Thyroid gland (tissue), 4 donors: ENCODE results near the gene RHOT1.

Experiments
- CTCF ChIP-seq, 6 experiments: fragments of 200-600 bp in 3 of 6; fragments of 450-650 bp in 3 of 6; sonication (generic) in 3 of 6; IDR thresholded peaks; one replicate each; pipeline ENCODE4 v1.5.1; 2016 to 2019; ENCODE audit warnings: antibody characterized with exemption in 6 of 6, mild to moderate bottlenecking in 2 of 6, inconsistent platforms in 1 of 6, moderate library complexity in 1 of 6
- POLR2A ChIP-seq, 2 donors: fragments of 450-650 bp; IDR thresholded peaks; one replicate each; pipeline ENCODE4 v1.6.1; 2017; ENCODE audit warnings: antibody characterized with exemption in 2 of 2, mild to moderate bottlenecking in 2 of 2, moderate library complexity in 1 of 2

DNA sequence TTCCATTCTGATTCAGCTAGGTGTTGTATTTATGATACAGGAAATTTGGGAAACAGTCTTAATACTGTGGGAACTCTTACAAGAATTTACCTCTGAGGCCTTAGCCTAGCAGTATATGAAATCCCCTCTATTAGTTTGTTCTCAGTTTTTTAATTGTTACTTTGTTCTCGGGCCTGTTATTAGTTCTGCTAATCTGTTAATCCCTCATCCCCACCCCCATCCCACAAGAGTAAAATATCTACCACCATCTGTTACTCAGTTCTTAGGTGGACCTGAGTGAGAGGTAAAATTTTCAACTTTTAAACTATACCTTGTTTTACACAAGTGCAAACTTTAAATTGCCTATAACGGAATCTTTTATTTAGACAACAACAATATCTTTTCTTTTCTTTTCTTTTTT lies 47.0 kb downstream of the RHOT1 start:
- no peak for TF ChIP-seq POLR2A (IDR thresholded peaks at IDR 0.05)
- TF ChIP-seq CTCF (IDR thresholded peaks at IDR 0.05), result no peak
